HG03575 (cell line): ENCODE measurements around the gene RABL6.
"Not testable (repeated sequence)": the region's sequence is repeated elsewhere in the genome, so short reads cannot be mapped to it uniquely, and the experiment has no call there.

Experiments used
- ATAC-seq: cut with Tn5 transposase; IDR thresholded peaks from one replicate; pipeline ENCODE4 v1.9.1; 2021; ENCODE audit not compliant: unreplicated experiment, insufficient number of reproducible peaks, low FRiP score; ENCODE audit errors: extremely low read depth

Gene RABL6

DNA sequence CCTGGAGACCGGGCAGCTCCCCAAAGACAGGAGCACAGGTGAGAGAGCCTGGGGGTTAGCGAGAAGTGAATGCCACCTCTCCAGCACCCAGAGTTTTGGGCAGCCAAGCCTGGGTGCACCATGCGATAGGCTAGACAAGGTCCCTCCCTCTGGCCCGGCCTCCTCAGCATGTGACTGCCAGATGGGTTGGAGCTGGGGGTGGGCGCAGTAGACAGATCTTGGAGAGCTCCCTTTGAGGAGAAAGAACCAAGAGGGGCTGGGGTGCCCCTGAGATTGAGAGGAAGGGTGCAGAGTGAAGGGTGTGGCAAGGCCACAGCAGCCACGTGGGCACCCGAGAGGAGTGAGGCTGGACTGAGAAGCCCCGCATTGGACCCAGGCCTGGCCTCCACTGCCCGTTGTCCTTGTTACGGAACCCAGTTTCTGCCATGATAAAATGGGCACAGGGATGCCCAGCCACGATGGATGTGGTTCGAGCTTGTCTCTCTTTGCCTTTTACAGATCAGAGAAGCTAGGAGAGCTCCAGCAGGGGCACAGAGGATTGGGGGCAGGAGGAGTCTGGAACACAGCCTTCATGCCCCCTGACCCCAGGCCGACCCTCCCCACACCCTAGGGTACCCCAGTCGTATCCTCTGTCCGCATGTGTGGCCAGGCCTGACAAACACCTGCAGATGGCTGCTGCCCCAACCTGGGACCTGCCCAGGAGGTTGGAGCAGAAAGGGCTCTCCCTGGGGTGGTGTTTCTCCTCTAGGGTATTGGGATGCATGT is 15.2 kb upstream of the RABL6 start:
- no peak for ATAC-seq

DNA sequence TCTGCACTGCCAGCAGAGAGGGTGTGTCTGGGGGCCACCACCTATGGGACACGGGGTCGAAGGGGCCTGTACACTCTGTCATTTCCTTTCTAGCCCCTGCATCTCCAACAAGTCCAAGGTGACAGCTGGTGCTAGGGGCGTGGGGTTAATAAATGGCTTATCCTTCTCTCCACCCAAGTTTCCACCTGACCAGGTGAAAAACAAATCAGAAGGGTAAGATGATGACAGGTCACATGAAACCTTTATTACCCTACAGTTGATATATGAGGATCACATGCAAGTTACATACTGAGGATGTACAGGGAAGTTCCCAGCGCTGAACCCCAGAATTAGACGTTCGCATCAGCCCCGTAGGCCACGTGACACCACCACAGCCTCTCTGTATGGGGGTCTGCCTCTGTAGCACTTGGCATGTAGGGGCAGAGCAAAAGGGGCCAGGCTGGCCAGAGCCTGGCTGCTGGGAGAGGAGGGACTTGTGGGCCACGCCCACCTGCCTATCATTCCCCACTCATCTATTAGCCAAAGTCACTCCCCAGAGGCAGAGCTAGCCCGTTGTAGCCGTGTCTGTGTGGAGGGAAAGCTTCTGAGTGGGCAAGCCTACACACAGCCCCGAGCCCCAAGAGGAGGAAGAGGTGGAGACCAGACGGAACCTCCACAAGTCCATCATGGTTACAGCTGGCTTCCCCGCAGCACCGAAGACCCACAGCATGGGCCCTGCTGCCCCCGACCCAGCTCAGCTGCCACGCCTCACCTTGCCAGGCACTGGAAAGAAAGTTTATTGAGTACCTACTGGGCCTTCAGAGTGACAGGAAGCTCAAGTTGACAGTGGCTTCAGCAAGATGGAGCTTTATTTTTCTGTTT is 14.4 kb upstream of the RABL6 start:
- no peak for ATAC-seq

DNA sequence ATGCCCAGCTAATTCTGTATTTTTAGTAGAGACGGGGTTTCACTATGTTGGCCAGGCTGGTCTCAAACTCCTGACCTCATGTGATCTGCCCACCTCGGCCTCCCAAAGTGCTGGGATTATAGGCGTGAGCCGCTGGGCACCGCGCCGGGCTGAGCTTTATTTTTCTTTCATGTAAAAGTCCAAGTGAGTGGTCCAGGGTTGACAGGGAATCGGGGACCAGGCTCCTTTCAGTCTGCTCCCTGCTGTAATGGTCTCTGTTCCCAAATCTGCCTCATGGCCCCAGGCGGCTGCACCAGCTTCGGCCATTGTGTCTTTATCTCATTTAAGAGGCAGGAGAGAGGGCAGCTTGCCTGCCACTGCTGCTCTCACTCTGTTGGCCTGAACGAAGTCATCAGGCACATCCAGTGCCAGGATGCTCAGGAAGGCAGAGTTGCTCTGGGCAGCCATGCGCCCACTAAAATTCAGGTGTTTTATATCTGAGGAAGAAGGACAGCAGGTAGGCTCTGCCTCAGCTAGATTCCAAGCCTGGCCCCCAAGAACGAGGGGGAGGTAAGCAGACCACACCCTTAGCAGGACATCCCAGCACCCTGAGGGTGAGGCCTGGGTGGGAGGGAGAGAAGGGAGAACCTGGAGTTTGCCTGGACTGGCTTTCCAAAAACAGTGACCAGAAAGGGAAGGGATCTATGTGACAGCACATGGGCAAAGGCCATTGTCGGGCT is 13.3 kb upstream of the RABL6 start:
- no peak for ATAC-seq

DNA sequence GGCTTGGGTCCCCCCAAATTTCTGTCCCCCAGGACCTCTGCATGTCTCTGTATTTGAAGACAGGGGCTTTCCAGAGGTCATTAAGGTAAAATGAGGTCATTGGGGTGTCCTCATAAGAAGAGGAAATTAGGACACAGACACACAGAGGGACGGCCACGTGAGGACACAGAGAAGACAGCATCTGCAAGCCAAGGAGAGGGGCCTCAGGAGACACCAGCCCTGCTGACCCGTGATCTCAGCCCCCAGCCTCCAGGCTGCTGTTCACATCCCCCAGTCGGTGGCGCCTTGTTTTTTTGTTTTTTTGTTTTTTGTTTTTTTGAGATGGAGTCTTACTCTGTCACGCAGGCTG is 12.8 kb upstream of the RABL6 start:
- no peak for ATAC-seq

DNA sequence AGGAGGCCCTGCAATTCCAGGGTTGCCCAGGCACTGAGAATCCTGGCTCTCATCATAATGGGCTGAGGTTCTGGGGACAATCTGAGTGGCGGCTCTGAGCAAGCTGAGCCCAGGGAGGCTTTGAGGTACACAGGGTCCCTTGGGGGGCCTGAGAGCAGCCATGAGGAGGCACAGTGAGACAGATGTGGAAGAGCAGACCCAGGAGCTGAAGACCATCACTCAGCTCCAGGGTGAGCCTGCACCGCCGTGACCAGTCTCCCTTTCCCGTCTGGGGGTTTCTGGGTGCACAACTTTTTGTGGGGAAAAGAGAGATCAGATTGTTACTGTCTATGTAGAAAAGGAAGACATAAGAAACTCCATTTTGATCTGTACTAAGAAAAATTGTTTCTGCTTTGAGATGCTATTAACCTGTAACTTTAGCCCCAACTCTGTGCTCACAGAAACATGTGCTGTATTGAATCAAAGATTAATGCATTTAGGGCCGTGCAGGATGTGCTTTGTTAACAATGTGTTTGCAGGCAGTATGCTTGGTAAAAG is 11.4 kb upstream of the RABL6 start, which contains the start of gene CCDC183:
Gene CCDC183, plus strand, starts transcription at position 101 of the 537 bp plus-strand sequence. Its CDS starts 60 bp downstream, at position 161.
- ATAC-seq = no peak

DNA sequence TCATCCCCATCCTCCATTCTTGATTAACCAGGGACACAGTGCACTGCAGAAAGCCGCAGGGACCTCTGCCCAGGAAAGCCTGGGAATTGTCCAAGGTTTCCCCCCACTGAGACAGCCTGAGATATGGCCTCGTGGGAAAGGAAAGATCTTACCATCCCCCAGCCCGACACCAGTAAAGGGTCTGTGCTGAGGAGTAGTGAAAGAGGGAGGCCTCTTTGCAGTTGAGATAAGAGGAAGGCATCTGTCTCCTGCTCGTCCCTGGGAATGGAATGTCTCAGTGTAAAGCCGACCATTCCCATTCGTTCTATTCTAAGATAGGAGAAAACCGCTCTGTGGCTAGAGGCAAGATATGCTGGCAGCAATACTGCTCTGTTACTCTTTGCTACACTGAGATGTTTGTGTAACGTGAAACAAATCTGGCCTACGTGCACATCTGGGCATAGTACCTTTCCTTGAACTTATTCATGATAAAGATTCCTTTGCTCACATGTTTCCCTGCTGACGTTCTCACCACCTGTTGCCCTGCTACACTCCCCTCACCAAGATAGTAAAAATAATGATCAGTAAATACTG is 10.9 kb upstream of the RABL6 start:
- not testable (repeated sequence) for ATAC-seq

DNA sequence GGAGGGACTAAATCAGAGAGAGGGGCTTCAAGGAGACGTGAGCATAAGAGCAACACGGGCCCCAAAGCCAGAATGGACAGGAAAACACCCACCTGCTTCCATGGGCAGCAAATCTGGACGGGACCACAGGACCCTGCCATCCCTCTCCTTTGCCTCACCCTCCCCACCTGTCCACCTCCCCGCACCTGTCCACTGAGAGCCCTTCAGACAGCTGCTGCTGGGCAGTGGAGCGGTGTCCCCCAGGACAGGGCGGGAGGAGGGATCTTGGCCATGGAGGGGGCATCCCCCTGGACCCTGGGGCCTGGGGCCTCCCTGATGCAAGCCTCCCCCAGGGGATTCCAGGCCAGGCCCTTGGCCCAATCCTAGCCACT is 9.1 kb upstream of the RABL6 start:
- ATAC-seq = no peak

DNA sequence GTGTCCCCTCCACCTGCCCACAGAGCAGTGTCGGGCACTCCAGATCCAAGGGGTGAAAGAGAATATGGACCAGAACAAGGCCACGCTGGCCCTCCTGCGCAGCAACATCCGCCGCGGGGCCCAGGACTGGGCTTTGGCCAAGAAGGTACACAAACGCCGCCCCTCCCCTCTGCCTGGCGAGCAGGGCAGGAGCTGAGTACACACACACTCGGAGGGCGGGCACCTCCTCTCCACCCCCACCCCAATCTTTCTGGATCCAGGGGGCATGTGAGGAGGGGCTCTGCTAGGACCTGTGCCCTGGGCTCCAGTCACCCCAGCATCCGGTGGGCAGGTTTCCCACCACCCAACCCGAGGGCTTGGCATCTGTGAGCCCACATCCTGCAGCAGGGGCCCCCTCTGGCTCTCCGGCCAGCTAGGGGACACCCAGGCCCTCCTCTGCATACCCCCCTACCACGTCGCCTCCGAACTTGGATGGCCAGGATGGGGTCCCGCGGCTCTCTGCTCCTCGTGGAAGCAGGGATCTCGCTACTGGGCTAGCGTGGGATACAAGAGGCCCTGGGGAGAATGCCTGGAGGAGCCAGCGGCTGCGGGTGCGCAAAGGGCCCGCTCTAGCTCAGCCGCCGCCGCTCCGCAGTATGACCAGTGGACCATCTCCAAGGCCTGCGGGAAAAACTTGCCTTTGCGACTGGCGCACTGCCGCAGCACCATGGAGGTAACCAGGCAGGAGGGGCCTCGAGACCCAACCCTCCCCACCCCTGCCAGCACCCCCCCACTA is 8.5 kb upstream of the RABL6 start:
- ATAC-seq = no peak

DNA sequence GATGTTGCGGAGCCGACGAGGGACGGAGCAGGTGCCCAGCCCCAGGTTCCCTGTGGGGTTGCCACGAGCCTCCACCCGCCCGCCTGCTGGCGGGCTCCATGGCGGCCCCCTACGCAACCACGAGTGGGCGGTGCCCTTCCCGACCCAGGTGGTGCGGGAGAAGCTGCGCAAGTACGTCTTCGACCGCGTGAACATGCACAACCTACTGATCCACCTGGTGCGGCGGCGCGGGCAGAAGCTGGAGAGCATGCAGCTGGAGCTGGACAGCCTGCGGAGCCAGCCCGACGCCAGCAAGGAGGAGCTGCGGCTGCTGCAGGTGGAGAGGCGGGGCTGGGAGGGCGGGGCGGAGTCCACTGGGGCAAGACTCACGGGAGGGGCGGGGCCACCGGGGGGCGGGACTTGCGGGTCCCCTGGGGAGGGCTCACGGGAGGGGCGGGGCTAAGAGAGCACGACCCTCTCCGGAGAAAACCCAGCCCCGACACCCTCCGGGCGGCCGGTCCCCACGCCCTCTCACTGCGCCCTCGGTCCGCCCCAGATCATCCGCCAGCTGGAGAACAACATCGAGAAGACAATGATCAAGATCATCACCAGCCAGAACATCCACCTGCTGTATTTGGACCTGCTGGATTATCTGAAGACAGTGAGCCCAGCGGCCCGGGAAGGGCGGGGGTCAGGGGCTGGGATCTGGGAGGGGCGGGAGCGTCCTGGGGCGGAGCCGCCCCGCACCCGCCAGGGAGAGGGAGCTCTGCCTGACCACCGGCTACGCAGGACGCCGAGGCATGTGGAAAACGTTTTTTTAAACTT is 7.7 kb upstream of the RABL6 start:
- ATAC-seq = no peak

DNA sequence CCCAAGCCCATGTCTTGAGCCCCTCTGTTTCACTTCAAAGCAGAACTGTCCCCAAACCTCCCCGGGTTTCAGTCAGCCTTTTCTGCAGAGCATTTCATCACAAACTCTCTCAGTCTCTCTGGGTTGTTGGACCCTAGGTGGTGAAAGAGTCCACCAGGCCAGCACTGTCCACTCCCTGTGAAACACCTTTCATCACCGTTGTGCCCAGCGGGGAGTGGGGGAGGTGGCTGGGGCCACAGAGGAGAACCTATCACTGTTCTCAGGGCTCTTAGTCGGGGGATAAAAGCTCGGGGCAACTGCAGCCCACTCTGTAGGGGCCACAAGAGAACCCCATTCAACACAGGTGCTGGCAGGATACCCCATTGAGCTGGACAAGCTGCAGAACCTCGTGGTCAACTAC is 5.4 kb upstream of the RABL6 start:
- ATAC-seq = no peak

DNA sequence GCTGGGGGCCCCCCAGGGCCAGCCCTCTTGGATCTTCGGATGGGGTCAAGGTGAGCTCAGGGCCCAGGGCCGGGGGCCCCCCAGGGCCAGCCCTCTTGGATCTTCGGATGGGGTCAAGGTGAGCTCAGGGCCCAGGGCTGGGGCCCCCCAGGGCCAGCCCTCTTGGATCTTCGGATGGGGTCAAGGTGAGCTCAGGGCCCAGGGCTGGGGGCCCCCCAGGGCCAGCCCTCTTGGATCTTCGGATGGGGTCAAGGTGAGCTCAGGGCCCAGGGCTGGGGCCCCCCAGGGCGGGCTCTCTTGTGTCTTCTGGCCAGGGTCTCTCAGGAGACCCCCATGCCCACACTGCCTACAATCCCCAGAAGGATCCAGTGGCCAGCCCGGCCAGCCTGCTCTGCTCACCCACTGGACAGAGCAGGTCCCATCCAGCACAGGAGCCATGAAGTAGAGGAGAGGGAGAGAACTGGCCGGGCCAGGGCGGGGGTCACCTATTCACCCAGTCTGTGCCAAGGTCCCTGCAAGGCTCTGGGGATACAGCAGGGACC is 4.7 kb upstream of the RABL6 start:
- not testable (repeated sequence) for ATAC-seq

DNA sequence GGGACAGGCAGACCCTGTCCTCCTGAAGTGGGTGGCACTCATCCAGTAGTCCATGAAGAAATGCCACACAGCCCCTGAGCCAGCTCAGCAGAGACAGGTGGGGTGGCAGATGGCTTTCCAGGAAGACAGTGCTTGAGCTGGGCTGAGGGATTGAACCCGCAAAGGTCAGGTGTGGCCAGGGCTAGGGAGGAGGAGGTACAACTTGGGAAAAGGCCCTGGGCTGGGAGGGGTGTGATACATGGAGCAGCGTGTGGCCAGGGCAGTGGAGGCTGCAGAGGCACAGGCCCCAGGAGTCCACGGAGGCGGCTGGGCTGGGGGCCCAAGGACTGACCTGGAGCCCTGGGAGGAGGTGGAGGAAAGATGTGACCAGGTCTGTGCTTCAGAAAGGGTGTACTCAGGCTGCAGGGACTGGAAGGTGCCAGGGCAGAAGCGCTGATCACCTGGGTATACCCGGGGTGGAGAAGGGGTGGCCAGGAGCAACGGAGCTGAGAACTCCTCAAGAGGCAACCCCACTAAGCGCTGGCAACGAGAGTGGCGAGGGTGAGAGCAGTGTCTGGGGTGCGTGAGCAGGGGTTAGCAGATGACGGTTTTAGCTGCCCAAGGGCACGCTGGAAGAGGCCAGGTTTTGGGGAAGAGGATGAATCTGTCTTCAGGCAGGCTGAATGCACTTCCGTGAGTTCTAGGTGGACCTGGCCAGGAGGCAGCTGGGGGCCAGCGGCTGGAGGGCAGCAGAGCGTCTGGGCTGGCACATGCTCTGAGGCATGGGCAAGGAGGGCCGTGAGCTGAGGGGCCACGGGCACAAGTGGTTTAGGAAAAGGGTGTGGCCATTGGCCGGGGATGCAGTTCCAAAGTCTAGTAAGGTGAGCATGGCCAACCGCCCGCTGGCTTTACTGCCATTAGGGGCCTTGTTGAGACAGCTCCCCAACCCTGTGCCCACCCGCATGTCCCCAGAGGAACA is 3.9 kb upstream of the RABL6 start:
- ATAC-seq = no peak

DNA sequence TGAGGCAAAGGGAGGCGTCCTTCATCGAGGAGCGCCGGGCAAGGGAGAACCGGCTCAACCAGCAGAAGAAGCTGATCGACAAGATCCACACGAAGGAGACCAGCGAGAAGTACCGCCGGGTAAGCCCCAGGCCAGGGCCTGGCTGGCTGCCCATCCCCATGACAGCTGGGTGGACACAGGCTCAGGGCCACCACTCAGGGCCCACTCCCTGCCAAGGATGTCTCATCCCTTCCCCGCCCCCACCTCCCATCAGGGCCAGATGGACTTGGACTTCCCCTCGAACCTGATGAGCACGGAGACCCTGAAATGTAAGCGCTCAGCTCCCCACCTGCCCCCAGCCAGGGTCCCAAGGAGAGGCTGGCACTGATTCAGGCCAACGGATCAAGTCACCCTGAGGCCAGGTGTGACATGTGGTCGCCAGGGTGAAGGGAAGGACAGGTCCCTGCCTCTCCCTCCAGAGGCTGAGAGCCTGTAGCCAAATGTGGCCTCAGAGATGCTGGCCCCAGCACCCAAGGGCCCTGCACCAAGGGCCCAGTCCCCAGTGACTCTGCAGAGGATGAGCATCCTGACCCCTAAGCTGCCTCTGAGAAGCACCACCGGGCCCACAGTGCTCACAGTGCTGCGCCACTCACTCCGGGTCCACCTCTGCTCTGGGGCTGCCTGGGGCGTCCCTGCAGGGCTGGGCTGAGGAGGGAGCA is 3.1 kb upstream of the RABL6 start:
- ATAC-seq = no peak

DNA sequence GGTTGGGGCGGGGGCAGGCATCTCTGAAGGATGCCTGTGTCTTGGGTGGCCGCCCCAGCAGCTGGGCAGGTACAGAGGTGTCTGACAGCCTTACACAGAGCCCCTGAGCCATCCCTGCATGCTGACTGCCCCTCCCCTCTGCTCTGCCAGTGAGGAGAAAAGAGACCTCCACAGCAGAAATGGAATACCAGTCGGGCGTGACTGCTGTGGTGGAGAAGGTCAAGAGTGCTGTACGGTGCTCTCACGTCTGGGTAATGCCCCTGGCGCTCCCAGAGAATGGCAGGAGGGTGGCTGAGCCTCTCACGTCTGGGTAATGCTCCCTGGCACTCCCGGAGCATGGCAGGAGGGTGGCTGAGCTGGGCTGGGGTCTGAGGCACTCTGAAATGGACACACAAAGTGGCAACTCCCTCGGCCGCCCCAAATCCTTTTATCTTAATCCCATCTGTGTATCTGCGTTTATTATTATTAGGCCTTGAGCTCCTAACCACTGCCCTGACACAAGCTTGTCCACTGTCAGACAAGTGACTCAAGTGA is 2.5 kb upstream of the RABL6 start:
- ATAC-seq = no peak

DNA sequence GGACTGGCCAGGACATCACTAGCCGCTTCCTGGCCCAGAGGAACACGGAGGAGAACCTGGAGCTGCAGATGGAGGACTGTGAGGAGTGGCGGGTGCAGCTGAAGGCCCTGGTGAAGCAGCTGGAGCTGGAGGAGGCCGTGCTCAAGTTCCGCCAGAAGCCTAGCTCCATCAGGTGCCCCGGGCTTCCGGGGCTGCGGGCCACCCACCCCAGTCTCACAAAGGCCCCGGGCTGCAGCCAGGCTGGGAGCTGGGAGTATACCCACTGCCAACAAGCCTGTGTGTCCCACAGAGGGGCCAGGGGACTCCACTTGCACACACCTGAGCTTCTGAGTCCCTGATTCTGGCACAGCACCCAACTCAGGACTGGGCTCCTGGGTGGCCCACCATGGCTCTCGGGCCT is 1.7 kb upstream of the RABL6 start:
- no peak for ATAC-seq
